ENCODE data around the gene BICC1.

The BICC1 gene

DNA sequence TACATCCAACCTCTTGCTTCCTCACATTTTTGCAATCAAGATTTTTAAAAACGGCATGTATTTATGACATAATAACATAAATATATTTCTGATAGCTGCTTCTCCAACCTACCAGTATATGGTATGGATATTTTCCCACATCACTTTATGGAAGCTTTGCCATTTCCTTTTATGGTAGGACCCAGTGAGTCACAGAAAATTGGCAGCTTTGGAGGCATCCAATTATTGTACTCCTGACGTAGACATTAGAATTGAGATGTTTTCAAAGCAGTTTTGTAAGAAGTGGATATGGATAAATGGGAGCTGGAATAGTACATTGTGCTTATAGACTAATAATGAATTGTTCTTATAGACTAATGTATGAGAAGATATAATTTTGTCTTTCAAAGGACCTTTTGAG lies 23.8 kb upstream of the BICC1 start:
- H2AFZ ChIP-seq (ENCODE audit: low read depth) = no peak overlapping the region
- H3K4me1 ChIP-seq (ENCODE audit: low read depth, poor library complexity, severe bottlenecking) = peaks cover 10% of the 10 kb centered on the region
- no peaks in the 10 kb centered on the region for H4K20me1 ChIP-seq (ENCODE audit: insufficient read depth)
- no peaks in the 10 kb centered on the region for H3K36me3 ChIP-seq (ENCODE audit: insufficient read depth)
- TF ChIP-seq CTCF (conservative IDR thresholded peaks at IDR 0.05; ENCODE audit: low read depth, low read length) = no peak
- no peak overlapping the region for H3K4me2 ChIP-seq
- H3K27ac ChIP-seq = no peak overlapping the region
- no peak overlapping the region for H3K9ac ChIP-seq
- no peaks in the 10 kb centered on the region for H3K79me2 ChIP-seq (ENCODE audit: insufficient read depth, low read depth)
- no peaks in the 10 kb centered on the region for H3K27me3 ChIP-seq (ENCODE audit: insufficient read depth, low read depth)
- H3K4me3 ChIP-seq (IDR thresholded peaks at IDR 0.05; ENCODE audit: insufficient read depth, low read depth, low read length) = no peak overlapping the region

DNA sequence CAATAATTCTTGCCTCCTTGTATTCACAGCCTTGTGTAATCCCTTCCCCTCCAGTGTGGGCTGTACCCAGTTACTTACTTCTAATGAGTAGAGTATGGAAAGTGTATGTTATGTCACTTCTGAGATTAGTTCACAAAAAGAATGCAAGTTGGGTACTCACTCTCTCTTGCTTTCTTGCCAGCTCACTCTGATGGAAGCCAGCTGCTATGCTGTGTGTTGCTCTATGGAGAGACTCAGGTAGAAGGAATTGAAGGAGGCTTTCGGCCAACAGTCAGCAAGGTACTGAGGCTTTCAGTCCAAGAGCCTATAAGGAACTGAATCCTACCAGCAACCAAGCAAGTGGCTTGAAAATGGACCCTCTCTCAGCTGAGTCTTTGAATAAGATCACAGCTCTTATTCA lies 9.7 kb upstream of the BICC1 start:
- Histone ChIP-seq H3K4me1 (ENCODE audit: low read depth, poor library complexity, severe bottlenecking) (no peaks in the 10 kb centered on the region), H3K4me2 (no peak overlapping the region), H3K79me2 (ENCODE audit: insufficient read depth, low read depth) (no peaks in the 10 kb centered on the region), H3K27me3 (ENCODE audit: insufficient read depth, low read depth) (no peaks in the 10 kb centered on the region), H4K20me1 (ENCODE audit: insufficient read depth) (no peaks in the 10 kb centered on the region), H3K36me3 (ENCODE audit: insufficient read depth) (no peaks in the 10 kb centered on the region), H3K27ac (no peak overlapping the region), H3K4me3 (IDR thresholded peaks at IDR 0.05; ENCODE audit: insufficient read depth, low read depth, low read length) (no peak overlapping the region), H3K9ac (no peak overlapping the region), H2AFZ (ENCODE audit: low read depth) (no peak overlapping the region)
- no peak for TF ChIP-seq CTCF (conservative IDR thresholded peaks at IDR 0.05; ENCODE audit: low read depth, low read length)

DNA sequence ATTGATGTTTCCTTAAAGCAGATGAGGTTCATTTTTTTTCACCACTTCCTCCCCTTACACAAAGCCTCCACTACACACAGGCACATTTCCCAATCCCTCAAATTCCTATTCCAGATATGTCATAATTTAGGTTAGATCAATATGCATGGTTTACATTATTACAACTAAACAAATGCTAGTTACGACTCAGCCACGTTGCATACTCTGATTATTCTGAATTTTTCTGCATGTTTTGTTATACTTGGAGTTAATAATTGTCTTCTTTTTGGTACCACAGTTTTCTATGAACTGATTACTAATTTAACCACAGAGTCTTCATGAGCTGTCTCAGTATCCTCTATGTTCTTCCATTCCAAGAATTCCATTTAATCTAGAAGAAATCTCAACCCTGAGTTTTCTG lies 4.4 kb upstream of the BICC1 start:
- Histone ChIP-seq H3K36me3 (ENCODE audit: insufficient read depth) (no peaks in the 10 kb centered on the region), H3K9ac (no peak overlapping the region), H3K4me1 (ENCODE audit: low read depth, poor library complexity, severe bottlenecking) (no peaks in the 10 kb centered on the region), H3K27me3 (ENCODE audit: insufficient read depth, low read depth) (no peaks in the 10 kb centered on the region), H3K27ac (no peak overlapping the region), H3K4me2 (no peak overlapping the region), H3K79me2 (ENCODE audit: insufficient read depth, low read depth) (no peaks in the 10 kb centered on the region), H2AFZ (ENCODE audit: low read depth) (no peak overlapping the region), H4K20me1 (ENCODE audit: insufficient read depth) (no peaks in the 10 kb centered on the region), H3K4me3 (IDR thresholded peaks at IDR 0.05; ENCODE audit: insufficient read depth, low read depth, low read length) (no peak overlapping the region)
- no peak for TF ChIP-seq CTCF (conservative IDR thresholded peaks at IDR 0.05; ENCODE audit: low read depth, low read length)

GRCh38 chr10:58511765-58512490 lies 744 bp upstream of the BICC1 start:
- H3K4me2 ChIP-seq = peak overlapping the region; percentile 26
- no peak overlapping the region for H3K4me3 ChIP-seq (IDR thresholded peaks at IDR 0.05; ENCODE audit: insufficient read depth, low read depth, low read length)
- no peak for TF ChIP-seq CTCF (conservative IDR thresholded peaks at IDR 0.05; ENCODE audit: low read depth, low read length)
- H4K20me1 ChIP-seq (ENCODE audit: insufficient read depth) = no peaks in the 10 kb centered on the region
- no peaks in the 10 kb centered on the region for H3K36me3 ChIP-seq (ENCODE audit: insufficient read depth)
- peak overlapping the region; percentile 66 for H2AFZ ChIP-seq (ENCODE audit: low read depth)
- H3K9ac ChIP-seq = no peak overlapping the region
- no peaks in the 10 kb centered on the region for H3K79me2 ChIP-seq (ENCODE audit: insufficient read depth, low read depth)
- no peaks in the 10 kb centered on the region for H3K4me1 ChIP-seq (ENCODE audit: low read depth, poor library complexity, severe bottlenecking)
- no peaks in the 10 kb centered on the region for H3K27me3 ChIP-seq (ENCODE audit: insufficient read depth, low read depth)
- no peak overlapping the region for H3K27ac ChIP-seq

Measured in KMS-11 (cell line).